Measurements from ENCODE around the gene DFFB. TPM values are rescaled to one million over a fixed set of nuclear protein-coding genes. Genes with fewer than 3 reads are reported as not detected.

DFFB gene
- total RNA-seq, 1 donor from 2014 or later: 17.3 TPM

DNA sequence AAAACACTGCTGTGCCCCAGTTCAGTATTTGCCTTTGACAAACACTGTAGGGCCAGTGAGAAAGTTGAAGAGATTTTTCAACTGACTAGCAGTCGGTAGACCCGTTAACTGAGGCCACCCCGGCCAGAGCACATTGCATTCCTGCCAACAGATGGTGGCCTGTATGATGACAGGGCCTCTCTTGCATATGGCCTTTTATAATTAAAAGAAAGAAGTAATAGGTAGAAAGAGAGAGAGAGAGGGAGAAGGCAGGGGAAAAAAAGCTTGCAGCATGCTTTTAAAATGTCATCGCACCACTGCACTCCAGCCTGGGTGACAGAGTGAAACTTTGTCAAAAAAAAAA is 47.5 kb downstream of the DFFB start:
- no peak overlapping the region for H3K27ac Mint-ChIP-seq
- H3K9me3 Mint-ChIP-seq: no peaks in the 10 kb centered on the region
- H3K27me3 Mint-ChIP-seq (ENCODE audit: low read depth): no peaks in the 10 kb centered on the region
- no peak for DNase-seq (ENCODE audit: low spot score)
- no peak overlapping the region for H3K4me3 Mint-ChIP-seq (ENCODE audit: low read depth)
- intact Hi-C loops (cut with micrococcal nuclease): loop anchor here (10.0 kb wide), 1 partner anchor 130 kb away; the partner anchor contains the start of gene SMIM1
- H3K36me3 Mint-ChIP-seq (ENCODE audit: low read depth): no peaks in the 10 kb centered on the region
- H3K4me1 Mint-ChIP-seq (ENCODE audit: low read depth): peaks cover 25% of the 10 kb centered on the region

DNA sequence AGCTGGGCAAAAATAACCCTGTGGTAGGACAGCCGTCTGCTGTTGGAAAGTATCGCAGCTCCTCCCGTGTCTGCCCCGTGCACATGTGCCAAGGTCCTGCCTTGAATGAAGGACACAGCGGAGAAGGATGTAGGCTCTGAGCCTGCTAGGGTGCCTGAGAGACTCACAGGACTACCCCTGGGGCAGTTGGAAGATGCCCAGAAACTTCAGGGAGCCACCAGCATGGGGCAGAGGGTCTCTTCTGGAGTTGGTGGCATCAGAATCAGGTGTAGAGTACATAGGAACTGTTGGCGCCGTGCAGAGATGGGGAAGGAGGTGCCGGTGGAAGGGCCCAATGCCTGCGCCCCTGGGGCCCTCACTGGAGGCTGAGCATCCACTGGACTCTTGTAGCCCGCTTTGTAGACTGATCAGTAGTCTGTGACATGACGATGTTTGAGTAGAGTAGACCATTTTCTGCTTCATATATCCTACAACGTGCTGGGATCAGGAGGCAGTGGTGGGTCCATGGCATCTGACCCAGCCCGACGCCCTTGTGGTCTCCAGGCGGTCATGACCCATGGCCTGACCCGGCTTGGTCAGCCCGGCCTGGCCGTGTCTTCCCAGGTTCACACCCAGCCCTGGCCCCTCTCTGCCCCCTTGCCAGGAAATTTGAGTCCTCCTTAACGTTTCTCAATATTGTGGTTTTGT is 48.1 kb downstream of the DFFB start:
- H3K4me1 Mint-ChIP-seq (ENCODE audit: low read depth): peaks cover 25% of the 10 kb centered on the region
- no peaks in the 10 kb centered on the region for H3K36me3 Mint-ChIP-seq (ENCODE audit: low read depth)
- H3K27ac Mint-ChIP-seq: no peak overlapping the region
- no peak for DNase-seq (ENCODE audit: low spot score)
- no peaks in the 10 kb centered on the region for H3K9me3 Mint-ChIP-seq
- intact Hi-C loops (cut with micrococcal nuclease): loop anchor here (10.0 kb wide), 1 partner anchor 131 kb away; the partner anchor contains the start of gene SMIM1
- no peak overlapping the region for H3K4me3 Mint-ChIP-seq (ENCODE audit: low read depth)
- no peaks in the 10 kb centered on the region for H3K27me3 Mint-ChIP-seq (ENCODE audit: low read depth)

DNA sequence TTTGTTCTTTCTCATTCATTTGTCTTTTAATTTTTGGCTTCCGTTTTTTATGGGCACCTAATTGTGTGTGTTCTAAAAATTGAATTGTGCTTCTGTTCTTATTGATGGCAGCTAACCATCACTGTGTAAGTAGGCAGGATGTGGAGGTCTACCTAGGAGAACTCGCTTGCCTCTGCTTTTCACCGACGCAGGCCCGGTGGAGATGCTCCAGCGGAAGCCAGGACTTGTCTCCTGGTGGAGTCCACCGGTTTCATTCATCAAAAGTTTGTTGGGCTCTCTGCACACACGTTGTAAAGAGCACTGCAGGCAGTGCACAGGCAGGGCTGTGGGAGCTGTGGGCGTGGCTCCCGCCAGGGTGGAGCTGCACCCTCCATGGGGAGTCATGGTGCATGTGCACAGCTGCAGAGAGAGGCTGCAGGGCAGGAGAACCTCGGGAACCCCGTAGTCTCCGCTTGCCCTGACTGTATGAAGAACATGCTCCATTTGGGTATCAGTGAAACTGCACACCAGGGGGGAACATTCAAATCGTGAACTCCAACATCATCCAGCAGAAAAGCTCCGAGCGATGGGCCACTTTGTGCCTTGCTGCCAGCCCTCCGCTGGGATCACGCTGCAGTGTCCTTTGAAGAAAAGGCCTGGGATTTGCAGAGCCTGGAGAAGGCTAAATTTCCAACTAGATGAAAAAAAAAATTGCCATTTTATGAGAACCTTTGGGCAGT is 48.8 kb downstream of the DFFB start:
- intact Hi-C loops (cut with micrococcal nuclease): loop anchor here (10.0 kb wide), 1 partner anchor 131 kb away; the partner anchor contains the start of gene SMIM1
- H3K27ac Mint-ChIP-seq: no peak overlapping the region
- H3K36me3 Mint-ChIP-seq (ENCODE audit: low read depth): no peaks in the 10 kb centered on the region
- H3K9me3 Mint-ChIP-seq: no peaks in the 10 kb centered on the region
- no peaks in the 10 kb centered on the region for H3K27me3 Mint-ChIP-seq (ENCODE audit: low read depth)
- no peak for DNase-seq (ENCODE audit: low spot score)
- H3K4me3 Mint-ChIP-seq (ENCODE audit: low read depth): no peak overlapping the region
- H3K4me1 Mint-ChIP-seq (ENCODE audit: low read depth): peaks cover 25% of the 10 kb centered on the region

GRCh38 chr1:3906672-3907020 is 49.4 kb downstream of the DFFB start:
- Mint-ChIP-seq H3K36me3 (ENCODE audit: low read depth) (no peaks in the 10 kb centered on the region), H3K27ac (no peak overlapping the region), H3K4me3 (ENCODE audit: low read depth) (no peak overlapping the region), H3K27me3 (ENCODE audit: low read depth) (no peaks in the 10 kb centered on the region), H3K4me1 (ENCODE audit: low read depth) (peaks cover 24% of the 10 kb centered on the region), H3K9me3 (no peaks in the 10 kb centered on the region)
- intact Hi-C loops (cut with micrococcal nuclease): loop anchor here (10.0 kb wide), 1 partner anchor 132 kb away; the partner anchor contains the start of gene SMIM1
- DNase-seq (ENCODE audit: low spot score): no peak

DNA sequence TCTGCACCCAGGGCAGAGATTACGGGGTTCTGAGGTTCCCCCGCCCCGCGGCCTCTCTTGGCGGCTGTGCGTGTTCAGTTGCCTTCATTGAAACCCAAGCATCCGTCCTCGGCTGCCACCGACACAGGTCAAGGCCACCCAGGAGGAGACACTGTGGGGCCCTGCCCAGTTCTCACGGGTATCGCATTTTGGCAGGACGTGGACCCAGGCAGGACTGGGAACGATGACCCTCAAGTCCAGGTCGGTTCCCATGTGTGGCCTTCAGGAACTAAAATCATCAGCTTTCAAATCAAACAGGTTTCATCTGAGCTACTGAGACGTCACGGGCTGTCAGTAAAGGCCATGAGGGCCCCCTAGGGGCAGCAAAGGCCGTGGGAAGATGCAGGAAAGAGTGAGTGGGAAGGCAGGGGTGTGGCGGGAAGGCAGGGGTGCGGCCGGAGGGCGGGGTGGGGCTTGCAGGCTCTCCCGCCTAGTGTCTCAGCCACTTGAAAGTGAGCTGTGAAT is 49.8 kb downstream of the DFFB start:
- Mint-ChIP-seq H3K4me3 (ENCODE audit: low read depth) (no peak overlapping the region), H3K36me3 (ENCODE audit: low read depth) (no peaks in the 10 kb centered on the region), H3K27ac (no peak overlapping the region), H3K4me1 (ENCODE audit: low read depth) (peaks cover 24% of the 10 kb centered on the region), H3K27me3 (ENCODE audit: low read depth) (no peaks in the 10 kb centered on the region), H3K9me3 (no peaks in the 10 kb centered on the region)
- intact Hi-C loops (cut with micrococcal nuclease): loop anchor here (10.0 kb wide), 1 partner anchor 132 kb away; the partner anchor contains the start of gene SMIM1
- no peak for DNase-seq (ENCODE audit: low spot score)

GRCh38 chr1:3907621-3908165 is 50.4 kb downstream of the DFFB start:
- H3K4me1 Mint-ChIP-seq (ENCODE audit: low read depth): peaks cover 18% of the 10 kb centered on the region
- no peaks in the 10 kb centered on the region for H3K9me3 Mint-ChIP-seq
- DNase-seq (ENCODE audit: low spot score): no peak
- no peak overlapping the region for H3K4me3 Mint-ChIP-seq (ENCODE audit: low read depth)
- H3K36me3 Mint-ChIP-seq (ENCODE audit: low read depth): no peaks in the 10 kb centered on the region
- intact Hi-C loops (cut with micrococcal nuclease): loop anchor here (10.0 kb wide), 1 partner anchor 133 kb away; the partner anchor contains the start of gene SMIM1
- H3K27me3 Mint-ChIP-seq (ENCODE audit: low read depth): no peaks in the 10 kb centered on the region
- no peak overlapping the region for H3K27ac Mint-ChIP-seq

GRCh38 chr1:3908886-3909517 is 51.7 kb downstream of the DFFB start:
- Mint-ChIP-seq H3K4me3 (ENCODE audit: low read depth) (no peak overlapping the region), H3K36me3 (ENCODE audit: low read depth) (no peaks in the 10 kb centered on the region), H3K4me1 (ENCODE audit: low read depth) (peaks cover 7% of the 10 kb centered on the region), H3K27me3 (ENCODE audit: low read depth) (no peaks in the 10 kb centered on the region), H3K9me3 (no peaks in the 10 kb centered on the region), H3K27ac (no peak overlapping the region)
- intact Hi-C loops (cut with micrococcal nuclease): loop anchor here (10.0 kb wide), 1 partner anchor 134 kb away; the partner anchor contains the start of gene SMIM1
- DNase-seq (ENCODE audit: low spot score): no peak

- intact Hi-C loops (cut with micrococcal nuclease): loop anchor here (5.0 to 10.0 kb wide), 2 partner anchors 135 to 743 kb away; partner anchors contain the start of genes AJAP1 and SMIM1
- H3K4me3 Mint-ChIP-seq (ENCODE audit: low read depth): no peak overlapping the region
- DNase-seq (ENCODE audit: low spot score): no peak
These were observed 52.3 kb downstream of the DFFB start for GRCh38 chr1:3909615-3910014.

DNA sequence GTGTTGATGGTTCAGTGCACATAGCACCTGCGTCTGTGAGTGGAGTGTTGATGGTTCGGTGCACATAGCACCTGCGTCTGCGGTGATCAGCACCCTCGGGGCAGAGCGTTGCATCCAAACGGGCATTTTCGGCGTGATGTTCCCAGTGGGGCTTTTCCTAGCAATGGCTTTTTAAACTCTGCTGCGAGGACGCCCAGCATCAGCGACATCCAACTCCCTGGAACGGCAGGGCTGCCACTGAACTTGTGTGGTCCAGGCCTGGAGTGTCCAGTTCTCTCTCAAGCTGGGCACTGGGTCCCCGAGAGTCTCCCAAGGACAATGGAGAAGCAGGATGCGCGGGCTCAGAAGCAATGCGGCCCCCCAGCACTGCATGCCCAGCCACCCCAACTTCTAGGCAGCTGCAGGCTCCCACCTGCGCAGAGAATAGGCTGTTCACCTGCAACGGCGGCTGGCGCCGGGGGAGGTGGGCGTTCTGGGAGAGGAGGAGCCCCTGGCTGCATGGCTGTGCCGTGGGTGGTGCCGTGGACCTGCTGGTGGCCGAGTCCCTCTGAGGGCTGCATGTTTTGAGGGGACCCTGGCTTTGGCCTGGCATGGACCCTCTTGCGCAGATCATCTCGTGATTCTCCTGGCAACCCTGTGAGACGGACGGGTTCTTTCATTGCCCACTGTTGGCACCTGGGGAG is 52.9 kb downstream of the DFFB start:
- intact Hi-C loops (cut with micrococcal nuclease): loop anchor here (5.0 kb wide), 1 partner anchor 742 kb away; the partner anchor contains the start of gene AJAP1
- H3K27me3 Mint-ChIP-seq (ENCODE audit: low read depth): no peaks in the 10 kb centered on the region

More at GRCh38 chr1:3909615-3910014, 52.3 kb downstream of the DFFB start:
- Mint-ChIP-seq H3K9me3 (no peaks in the 10 kb centered on the region), H3K4me1 (ENCODE audit: low read depth) (peaks cover 7% of the 10 kb centered on the region), H3K27ac (no peak overlapping the region), H3K36me3 (ENCODE audit: low read depth) (no peaks in the 10 kb centered on the region), H3K27me3 (ENCODE audit: low read depth) (no peaks in the 10 kb centered on the region)

GRCh38 chr1:3910857-3911845 is 53.9 kb downstream of the DFFB start:
- Mint-ChIP-seq H3K27ac (no peak overlapping the region), H3K36me3 (ENCODE audit: low read depth) (no peaks in the 10 kb centered on the region), H3K4me3 (ENCODE audit: low read depth) (no peak overlapping the region), H3K9me3 (no peaks in the 10 kb centered on the region), H3K27me3 (ENCODE audit: low read depth) (no peaks in the 10 kb centered on the region), H3K4me1 (ENCODE audit: low read depth) (peaks cover 4% of the 10 kb centered on the region)
- intact Hi-C loops (cut with micrococcal nuclease): loop anchor here (5.0 kb wide), 1 partner anchor 741 kb away; the partner anchor contains the start of gene AJAP1
- DNase-seq (ENCODE audit: low spot score): peak; percentile 61

More for the DNA sequence above, 52.9 kb downstream of the DFFB start:
- Mint-ChIP-seq H3K4me1 (ENCODE audit: low read depth) (peaks cover 7% of the 10 kb centered on the region), H3K9me3 (no peaks in the 10 kb centered on the region), H3K27ac (no peak overlapping the region), H3K36me3 (ENCODE audit: low read depth) (no peaks in the 10 kb centered on the region), H3K4me3 (ENCODE audit: low read depth) (no peak overlapping the region)
- DNase-seq (ENCODE audit: low spot score): no peak
